GM12801 (cell line): ENCODE measurements around the gene FGFRL1.

Source experiments
- CTCF ChIP-seq: IDR thresholded peaks from one replicate; pipeline ENCODE4 v1.5.1; 2011; ENCODE audit warnings: control low read depth; ENCODE audit not compliant: insufficient read length; ENCODE audit errors: extremely low read depth

Gene FGFRL1

GRCh38 chr4:1014291-1015167 is 3.1 kb downstream of the FGFRL1 start:
- no peak for TF ChIP-seq CTCF

- TF ChIP-seq CTCF: no peak
Observed at GRCh38 chr4:1015179-1015578, 3.8 kb downstream of the FGFRL1 start.

- no peak for TF ChIP-seq CTCF
Observed at GRCh38 chr4:1015746-1016145, 4.3 kb downstream of the FGFRL1 start.

GRCh38 chr4:1017211-1017610 is 5.8 kb downstream of the FGFRL1 start:
- no peak for TF ChIP-seq CTCF

GRCh38 chr4:1017706-1018105 is 6.3 kb downstream of the FGFRL1 start:
- no peak for TF ChIP-seq CTCF

GRCh38 chr4:1018147-1019020 is 7.0 kb downstream of the FGFRL1 start:
- no peak for TF ChIP-seq CTCF

GRCh38 chr4:1019320-1019719 is 7.9 kb downstream of the FGFRL1 start:
- TF ChIP-seq CTCF: no peak
